Central memory CD4-positive, alpha-beta T cell (primary cell): ENCODE measurements around the gene SPO11.

Source experiments
- DNase-seq: peaks from one replicate; pipeline ENCODE4 v3.0.0; 2022

Gene SPO11

GRCh38 chr20:57392512-57393271, 63.1 kb downstream of the SPO11 start:
- peak; percentile 96 for DNase-seq
